ENCODE data around the gene USP47.
A peak's percentile ranks its signal among the peaks of the same experiment; 100 is the strongest.

The USP47 gene

GRCh38 chr11:11966826-11967668 is 125.3 kb downstream of the USP47 start:
- DNase-seq (ENCODE audit: low spot score) (no peak), ATAC-seq (ENCODE audit: low read depth) (peak; percentile 76)
- peaks cover 40% of the 10 kb centered on the region for H3K36me3 ChIP-seq (ENCODE audit: low read depth)
- peak; percentile 67 for TF ChIP-seq CTCF (IDR thresholded peaks at IDR 0.05; ENCODE audit: poor library complexity, severe bottlenecking)
- no peaks in the 10 kb centered on the region for H3K9me3 ChIP-seq (ENCODE audit: severe bottlenecking)
- H3K4me3 ChIP-seq (ENCODE audit: severe bottlenecking), result no peak overlapping the region
- H3K27ac ChIP-seq (ENCODE audit: poor library complexity, severe bottlenecking), result no peak overlapping the region
- H3K4me1 ChIP-seq (ENCODE audit: insufficient read depth, poor library complexity, severe bottlenecking), result no peaks in the 10 kb centered on the region
- no peaks in the 10 kb centered on the region for H3K27me3 ChIP-seq (ENCODE audit: insufficient read depth, poor library complexity, severe bottlenecking)

- Histone ChIP-seq H3K36me3 (ENCODE audit: low read depth) (peaks cover 36% of the 10 kb centered on the region), H3K4me3 (ENCODE audit: severe bottlenecking) (no peak overlapping the region), H3K9me3 (ENCODE audit: severe bottlenecking) (no peaks in the 10 kb centered on the region), H3K27ac (ENCODE audit: poor library complexity, severe bottlenecking) (no peak overlapping the region), H3K4me1 (ENCODE audit: insufficient read depth, poor library complexity, severe bottlenecking) (no peaks in the 10 kb centered on the region), H3K27me3 (ENCODE audit: insufficient read depth, poor library complexity, severe bottlenecking) (no peaks in the 10 kb centered on the region)
- DNase-seq (ENCODE audit: low spot score) (no peak), ATAC-seq (ENCODE audit: low read depth) (no peak)
- no peak for TF ChIP-seq CTCF (IDR thresholded peaks at IDR 0.05; ENCODE audit: poor library complexity, severe bottlenecking)
Observed at GRCh38 chr11:11967669-11968510, 126.1 kb downstream of the USP47 start.

DNA sequence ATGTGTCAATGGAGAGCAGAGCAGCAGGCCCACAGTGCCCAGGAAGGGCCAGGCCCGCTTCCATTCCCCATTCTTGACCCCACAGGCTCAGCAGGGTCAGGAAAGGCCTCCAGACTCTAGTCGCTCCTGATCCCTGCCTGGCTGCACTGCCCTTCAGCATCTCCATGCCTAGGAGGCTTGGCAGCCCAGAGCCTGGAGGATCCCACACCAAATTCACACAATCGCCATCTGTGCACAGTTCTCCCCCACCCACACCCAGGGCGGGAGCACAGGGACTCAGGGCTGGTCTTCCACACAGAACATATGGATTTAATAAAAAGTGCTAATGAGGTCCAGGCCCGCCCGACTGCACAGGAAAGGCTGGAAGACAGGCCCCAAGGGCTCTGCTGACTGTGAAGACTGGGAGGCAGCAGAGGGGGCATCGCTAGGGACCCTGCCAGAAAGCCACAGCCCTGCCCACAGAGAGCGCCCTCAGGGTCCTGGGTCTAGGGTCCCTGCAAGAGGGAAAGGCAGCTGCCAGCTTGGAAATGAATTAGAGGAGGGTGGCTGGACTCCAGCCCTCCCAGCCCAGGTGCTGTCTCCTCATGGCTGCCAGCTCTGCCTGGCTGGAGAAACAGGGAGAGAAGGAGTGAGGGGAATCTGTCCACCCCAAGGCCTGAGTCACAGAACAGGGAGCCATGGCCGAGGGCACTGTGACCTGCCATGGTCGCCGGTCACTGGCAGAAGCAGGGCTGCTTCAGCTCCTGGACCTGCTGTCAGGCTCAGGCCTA is 126.9 kb downstream of the USP47 start:
- DNase-seq (ENCODE audit: low spot score) (no peak), ATAC-seq (ENCODE audit: low read depth) (no peak)
- Histone ChIP-seq H3K36me3 (ENCODE audit: low read depth) (peaks cover 33% of the 10 kb centered on the region), H3K27me3 (ENCODE audit: insufficient read depth, poor library complexity, severe bottlenecking) (no peaks in the 10 kb centered on the region), H3K27ac (ENCODE audit: poor library complexity, severe bottlenecking) (no peak overlapping the region), H3K4me3 (ENCODE audit: severe bottlenecking) (no peak overlapping the region), H3K4me1 (ENCODE audit: insufficient read depth, poor library complexity, severe bottlenecking) (no peaks in the 10 kb centered on the region), H3K9me3 (ENCODE audit: severe bottlenecking) (no peaks in the 10 kb centered on the region)
- TF ChIP-seq CTCF (IDR thresholded peaks at IDR 0.05; ENCODE audit: poor library complexity, severe bottlenecking), result no peak

DNA sequence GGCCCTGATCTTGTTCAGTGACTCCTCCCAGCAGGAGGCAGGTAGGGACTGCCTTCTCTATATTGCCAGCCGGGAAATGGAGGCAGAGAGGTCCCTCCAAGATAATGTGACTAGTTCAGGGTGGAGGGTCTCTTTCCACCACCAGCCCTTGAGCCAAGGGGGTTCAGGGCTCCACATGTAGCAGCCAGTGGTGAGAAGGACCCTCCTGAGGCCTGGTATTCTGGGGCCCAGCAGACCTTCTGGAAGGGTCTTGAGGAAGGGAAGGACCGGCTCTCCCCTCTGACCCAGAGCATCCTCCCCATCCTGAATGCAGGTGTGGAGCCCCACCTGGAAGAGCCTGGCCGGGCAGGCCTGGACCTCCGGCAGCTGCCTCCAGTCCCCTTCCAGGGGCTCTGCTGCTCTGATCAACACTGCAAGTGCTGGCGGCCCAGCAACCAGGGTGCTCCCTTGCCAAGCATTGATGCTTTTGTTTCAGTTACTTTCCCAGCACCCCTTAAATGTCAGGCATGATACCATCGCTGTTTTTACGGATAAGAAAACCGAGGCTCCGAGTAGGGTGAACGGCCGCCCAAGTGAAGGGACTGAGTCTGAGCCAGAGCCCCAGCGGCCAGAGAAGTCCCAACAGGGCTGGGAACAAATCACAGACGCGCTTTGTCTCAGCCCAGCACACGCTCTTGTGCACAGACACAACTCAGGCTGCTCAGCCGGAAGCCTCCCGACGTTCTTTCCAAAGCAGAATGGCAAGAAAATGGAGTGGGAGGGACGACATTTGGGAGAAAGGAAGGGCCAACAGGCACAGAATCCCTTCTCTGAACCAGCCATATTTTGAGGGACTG is 127.8 kb downstream of the USP47 start:
- Histone ChIP-seq H3K27ac (ENCODE audit: poor library complexity, severe bottlenecking) (no peak overlapping the region), H3K4me1 (ENCODE audit: insufficient read depth, poor library complexity, severe bottlenecking) (no peaks in the 10 kb centered on the region), H3K27me3 (ENCODE audit: insufficient read depth, poor library complexity, severe bottlenecking) (no peaks in the 10 kb centered on the region), H3K4me3 (ENCODE audit: severe bottlenecking) (no peak overlapping the region), H3K9me3 (ENCODE audit: severe bottlenecking) (no peaks in the 10 kb centered on the region), H3K36me3 (ENCODE audit: low read depth) (peaks cover 39% of the 10 kb centered on the region)
- no peak for TF ChIP-seq CTCF (IDR thresholded peaks at IDR 0.05; ENCODE audit: poor library complexity, severe bottlenecking)
- ATAC-seq (ENCODE audit: low read depth) (no peak), DNase-seq (ENCODE audit: low spot score) (no peak)
